H9 (cell line): ENCODE measurements around the gene FREM1. TPM values are rescaled to one million over a fixed set of nuclear protein-coding genes. Genes with fewer than 3 reads are reported as not detected.

Experiments used
- DNase-seq: peaks from one replicate; pipeline ENCODE4 v3.0.0-alpha.2; 2017
- H2AFZ ChIP-seq: one replicate; pipeline ENCODE4 v1.6.1; 2013; ENCODE audit warnings: mild to moderate bottlenecking, low read length, control low read depth, moderate library complexity
- H2AK5ac ChIP-seq: 2 replicates; pipeline ENCODE4 v1.6.1; 2013; ENCODE audit warnings: low read length, control low read depth, mixed read lengths; ENCODE audit not compliant: insufficient read length
- H2BK120ac ChIP-seq: one replicate; pipeline ENCODE4 v1.6.1; 2013; ENCODE audit warnings: low read depth, mild to moderate bottlenecking, low read length, control low read depth, inconsistent platforms; ENCODE audit not compliant: poor library complexity, severe bottlenecking
- H2BK12ac ChIP-seq: 2 replicates; pipeline ENCODE4 v1.6.1; 2013; ENCODE audit warnings: low read length, control low read depth, mixed read lengths, low read depth; ENCODE audit not compliant: insufficient read length
- H2BK15ac ChIP-seq: 2 replicates; pipeline ENCODE4 v1.6.1; 2013; ENCODE audit warnings: low read depth, low read length, control low read depth
- H2BK20ac ChIP-seq: one replicate; pipeline ENCODE4 v1.6.1; 2013; ENCODE audit warnings: low read depth, mild to moderate bottlenecking, low read length, control low read depth, inconsistent platforms; ENCODE audit not compliant: poor library complexity, severe bottlenecking
- H2BK5ac ChIP-seq: 2 replicates; pipeline ENCODE4 v1.6.1; 2013; ENCODE audit warnings: low read length, control low read depth, mixed read lengths; ENCODE audit not compliant: insufficient read length
- H3K14ac ChIP-seq: 2 replicates; pipeline ENCODE4 v1.6.1; 2013; ENCODE audit warnings: low read length, control low read depth; ENCODE audit not compliant: insufficient read depth
- H3K18ac ChIP-seq: 2 replicates; pipeline ENCODE4 v1.6.1; 2013; ENCODE audit warnings: low read depth, mild to moderate bottlenecking, mixed read lengths, low read length, control low read depth; ENCODE audit not compliant: insufficient read length
- H3K23ac ChIP-seq: 2 replicates; pipeline ENCODE4 v1.6.1; 2013; ENCODE audit warnings: low read length, control low read depth, mixed read lengths, low read depth; ENCODE audit not compliant: insufficient read length
- H3K23me2 ChIP-seq: 2 replicates; pipeline ENCODE4 v1.6.1; 2013; ENCODE audit warnings: low read depth, mild to moderate bottlenecking, mixed read lengths, low read length, control low read depth; ENCODE audit not compliant: insufficient read length, poor library complexity, severe bottlenecking
- H3K27ac ChIP-seq: 2 replicates; pipeline ENCODE4 v1.5.1; 2013; ENCODE audit warnings: low read length, control low read depth, mixed read lengths, low read depth; ENCODE audit not compliant: insufficient read length
- H3K27me3 ChIP-seq: 2 replicates; pipeline ENCODE4 v1.6.1; 2013; ENCODE audit warnings: low read length, control low read depth, inconsistent platforms; ENCODE audit not compliant: insufficient read depth
- H3K4ac ChIP-seq: 2 replicates; pipeline ENCODE4 v1.6.1; 2013; ENCODE audit warnings: low read depth, mild to moderate bottlenecking, control low read depth, inconsistent platforms, low read length, moderate library complexity
- H3K4me1 ChIP-seq: 2 replicates; pipeline ENCODE4 v1.6.1; 2013; ENCODE audit warnings: low read length, control low read depth, inconsistent platforms; ENCODE audit not compliant: insufficient read depth
- H3K4me2 ChIP-seq: 2 replicates; pipeline ENCODE4 v1.6.1; 2013; ENCODE audit warnings: low read length, control low read depth, mixed read lengths; ENCODE audit not compliant: insufficient read length, insufficient read depth
- H3K56ac ChIP-seq: 2 replicates; pipeline ENCODE4 v1.6.1; 2013; ENCODE audit warnings: low read depth, mild to moderate bottlenecking, mixed read lengths, low read length, control low read depth; ENCODE audit not compliant: insufficient read length
- H3K79me1 ChIP-seq: 2 replicates; pipeline ENCODE4 v1.6.1; 2013; ENCODE audit warnings: low read depth, mild to moderate bottlenecking, moderate library complexity, low read length, control low read depth, inconsistent platforms; ENCODE audit not compliant: insufficient read depth, poor library complexity, severe bottlenecking
- H3K79me2 ChIP-seq: 2 replicates; pipeline ENCODE4 v1.6.1; 2013; ENCODE audit warnings: low read length, control low read depth, inconsistent platforms; ENCODE audit not compliant: insufficient read depth
- H3K9ac ChIP-seq: 2 replicates; pipeline ENCODE4 v1.6.1; 2013; ENCODE audit warnings: low read length, control low read depth, mixed read lengths; ENCODE audit not compliant: insufficient read length; ENCODE audit errors: extremely low read depth
- H3K9me3 ChIP-seq: one replicate; pipeline ENCODE4 v1.6.1; 2013; ENCODE audit warnings: low read depth, low read length, inconsistent platforms; ENCODE audit not compliant: control insufficient read depth
- H3T11ph ChIP-seq: one replicate; pipeline ENCODE4 v1.6.1; 2013; ENCODE audit warnings: mild to moderate bottlenecking, low read length, control low read depth, inconsistent platforms
- H4K20me1 ChIP-seq: one replicate; pipeline ENCODE4 v1.6.1; 2013; ENCODE audit not compliant: control insufficient read depth, insufficient read length, insufficient read depth
- H4K5ac ChIP-seq: 2 replicates; pipeline ENCODE4 v1.6.1; 2013; ENCODE audit warnings: low read depth, mild to moderate bottlenecking, mixed read lengths, low read length, control low read depth; ENCODE audit not compliant: insufficient read length
- H4K8ac ChIP-seq: replicated peaks from 2 replicates; pipeline ENCODE4 v1.6.1; 2013; ENCODE audit warnings: low read length, control low read depth, mixed read lengths, low read depth; ENCODE audit not compliant: insufficient read length
- H4K91ac ChIP-seq: 2 replicates; pipeline ENCODE4 v1.6.1; 2013; ENCODE audit warnings: low read depth, mild to moderate bottlenecking, moderate library complexity, mixed read lengths, low read length, control low read depth; ENCODE audit not compliant: insufficient read length
- H3K27ac Mint-ChIP-seq, 3 experiments: 2 replicates in 2 of 3; 3 replicates in 1 of 3; pipeline ENCODE4 v1.8.0; 2020 to 2021; ENCODE audit warnings: mixed read lengths in 3 of 3, mild to moderate bottlenecking in 1 of 3, moderate library complexity in 1 of 3
- H3K27me3 Mint-ChIP-seq: 2 replicates; pipeline ENCODE4 v1.8.0; 2021; ENCODE audit warnings: low read depth, mild to moderate bottlenecking, moderate library complexity, mixed read lengths
- H3K36me3 Mint-ChIP-seq, 3 experiments: 2 replicates in 2 of 3; 3 replicates in 1 of 3; pipeline ENCODE4 v1.8.0; 2020 to 2021; ENCODE audit warnings: low read depth in 3 of 3, mixed read lengths in 3 of 3; ENCODE audit not compliant: insufficient read depth in 1 of 3
- H3K4me1 Mint-ChIP-seq, 2 experiments: 2 replicates each; pipeline ENCODE4 v1.8.0; 2020; ENCODE audit warnings: mixed read lengths in 2 of 2
- H3K4me3 Mint-ChIP-seq, 2 experiments: 2 replicates in 1 of 2; 3 replicates in 1 of 2; pipeline ENCODE4 v1.8.0; 2020 to 2021; ENCODE audit warnings: mild to moderate bottlenecking in 2 of 2, mixed read lengths in 2 of 2, moderate library complexity in 1 of 2
- H3K9me3 Mint-ChIP-seq, 2 experiments: 2 replicates in 1 of 2; 3 replicates in 1 of 2; pipeline ENCODE4 v1.8.0; 2020; ENCODE audit warnings: mild to moderate bottlenecking in 2 of 2, mixed read lengths in 2 of 2, moderate library complexity in 1 of 2
- CTCF ChIP-seq: fragments of 200-600 bp; sonication (generic); conservative IDR thresholded peaks from 3 replicates; pipeline ENCODE4 v1.8.0; 2021; ENCODE audit warnings: antibody characterized with exemption, mild to moderate bottlenecking
- total RNA-seq: library from RNA; stranded (reverse); gene quantifications from 2 replicates; pipeline ENCODE4 v1.2.1, GENCODE V29; 2021

The FREM1 gene
- total RNA-seq, 1 experiment from 2014 or later: 0.44 TPM

GRCh38 chr9:14932231-14932630 lies 22.0 kb upstream of the FREM1 start:
- Mint-ChIP-seq H3K4me1 (peaks cover 7 to 10% of the 10 kb centered on the region in 2 experiments), H3K9me3 (no peaks in the 10 kb centered on the region; a peak in 1 of 5 replicates), H3K4me3 (no peak overlapping the region), H3K27ac (no peak overlapping the region), H3K36me3 (no peaks in the 10 kb centered on the region), H3K27me3 (no peaks in the 10 kb centered on the region)
- no peak overlapping the region for H2BK20ac ChIP-seq
- no peak overlapping the region for H3T11ph ChIP-seq
- no peak overlapping the region for H4K8ac ChIP-seq
- H2AK5ac ChIP-seq: no peak overlapping the region
- no peaks in the 10 kb centered on the region for H3K4me1 ChIP-seq
- no peaks in the 10 kb centered on the region for H3K79me1 ChIP-seq
- no peak overlapping the region for H2BK120ac ChIP-seq
- H3K79me2 ChIP-seq: no peaks in the 10 kb centered on the region
- no peak overlapping the region for H3K23ac ChIP-seq
- H3K56ac ChIP-seq: no peak overlapping the region
- no peak overlapping the region for H4K5ac ChIP-seq
- no peak for TF ChIP-seq CTCF
- no peak overlapping the region for H2BK12ac ChIP-seq
- no peak overlapping the region for H4K91ac ChIP-seq
- no peak overlapping the region for H3K18ac ChIP-seq
- H3K27me3 ChIP-seq: no peaks in the 10 kb centered on the region
- no peak overlapping the region for H2BK5ac ChIP-seq
- H2AFZ ChIP-seq: no peak overlapping the region
- no peak overlapping the region for H3K14ac ChIP-seq
- no peak overlapping the region for H2BK15ac ChIP-seq
- no peak overlapping the region for H3K27ac ChIP-seq
- H3K23me2 ChIP-seq: no peaks in the 10 kb centered on the region
- H4K20me1 ChIP-seq: no peaks in the 10 kb centered on the region
- no peak overlapping the region for H3K4me2 ChIP-seq
- H3K9me3 ChIP-seq: no peaks in the 10 kb centered on the region
- no peak overlapping the region for H3K4ac ChIP-seq
- no peak overlapping the region for H3K9ac ChIP-seq
- no peak for DNase-seq
